LNCAP (cell line): ENCODE data around the gene PRPH2.

Experiments used
- CTCF ChIP-seq: fragments of 450-650 bp; IDR thresholded peaks from 2 replicates; pipeline ENCODE4 v1.5.1; 2017; ENCODE audit warnings: mild to moderate bottlenecking

The PRPH2 gene

DNA sequence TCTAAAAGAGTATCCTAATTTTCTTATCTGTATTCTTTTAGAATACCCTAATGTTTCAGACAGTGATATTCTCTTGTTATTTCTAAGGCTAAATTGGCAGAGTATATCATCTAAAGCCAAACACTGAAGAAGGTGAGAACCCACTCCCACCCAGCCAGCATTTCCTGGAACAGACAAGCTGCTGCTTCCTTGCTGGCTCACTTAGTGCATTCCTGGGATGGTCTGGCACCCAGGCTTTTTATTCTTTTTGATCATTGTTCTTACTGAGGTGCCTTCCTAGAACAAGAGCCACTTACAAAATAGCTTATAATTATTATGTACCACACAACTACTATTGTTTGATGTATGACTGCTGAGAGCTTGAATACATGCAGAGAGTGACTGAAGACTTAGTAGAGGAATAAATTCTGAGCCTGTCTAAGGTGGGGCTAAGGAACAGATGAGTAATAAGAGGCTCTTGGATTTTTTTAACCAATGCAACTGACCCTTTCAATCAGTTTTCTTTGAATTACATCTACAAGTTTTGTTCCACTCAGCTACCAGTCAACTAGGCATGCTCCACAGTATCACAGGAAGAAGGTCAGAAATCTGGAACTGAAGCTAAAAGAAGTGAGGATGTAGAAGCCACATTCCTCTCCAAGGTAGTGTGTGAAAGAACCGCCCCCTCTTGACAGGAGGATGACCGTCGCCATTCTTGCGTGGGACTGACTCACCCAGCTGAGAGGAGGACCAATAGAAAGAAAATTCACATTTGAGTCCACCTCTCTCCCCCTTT, 30.1 kb downstream of the PRPH2 start:
- TF ChIP-seq CTCF, result no peak

DNA sequence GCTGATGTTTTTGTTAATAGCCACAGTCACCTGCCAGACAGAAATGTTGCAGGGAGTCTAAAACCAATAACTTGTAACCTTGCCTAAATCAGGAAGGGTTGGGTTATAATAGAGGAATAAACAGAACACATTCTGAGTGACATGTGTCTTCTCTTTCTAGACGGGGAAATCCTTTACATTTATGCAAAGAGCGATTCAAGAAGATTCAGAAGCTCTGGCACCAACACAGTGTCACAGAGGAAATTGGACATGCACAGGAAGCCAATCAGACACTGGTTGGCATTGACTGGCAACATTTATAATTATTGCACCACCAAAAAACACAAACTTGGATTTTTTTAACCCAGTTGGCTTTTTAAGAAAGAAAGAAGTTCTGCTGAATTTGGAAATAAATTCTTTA, 31.5 kb downstream of the PRPH2 start:
- no peak for TF ChIP-seq CTCF

GRCh38 chr6:42690151-42690702, 32.2 kb downstream of the PRPH2 start:
- no peak for TF ChIP-seq CTCF

DNA sequence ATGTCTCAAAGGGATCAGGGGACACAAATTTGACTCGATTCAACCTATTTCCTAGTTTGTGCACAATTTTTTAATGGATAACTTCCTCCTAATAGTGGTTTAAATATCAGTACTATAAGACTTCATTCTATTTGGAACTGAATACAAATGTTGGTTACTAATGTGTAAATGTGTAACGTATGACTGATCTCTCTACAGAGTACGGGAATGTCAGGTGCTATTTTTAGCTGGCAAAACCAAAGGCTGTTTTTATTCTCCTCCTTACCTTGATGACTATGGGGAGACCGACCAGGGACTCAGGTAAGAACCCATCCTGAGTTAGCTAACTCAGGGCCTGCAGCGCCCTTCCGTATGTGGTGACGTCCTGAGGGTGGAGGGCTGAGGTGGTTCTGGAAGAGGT, 33.0 kb downstream of the PRPH2 start:
- no peak for TF ChIP-seq CTCF

DNA sequence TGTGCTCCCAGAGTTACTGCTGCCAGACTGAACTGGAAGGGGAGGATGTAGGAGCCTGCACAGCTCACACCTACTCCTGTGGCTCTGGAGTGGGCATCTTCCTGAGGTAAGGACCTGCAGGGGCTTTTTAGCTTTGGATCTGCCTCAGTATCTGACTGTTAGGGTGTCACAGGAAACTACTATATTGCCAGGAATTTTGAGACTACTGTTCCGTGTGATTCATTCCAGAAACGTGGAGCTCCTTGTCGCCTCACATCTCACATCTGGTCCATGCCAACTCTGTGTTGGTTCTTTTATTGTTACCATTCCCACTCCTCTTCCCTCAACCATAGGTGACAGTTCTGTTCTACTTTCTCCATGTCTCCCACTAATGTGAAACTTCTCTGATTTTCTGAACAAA, 34.1 kb downstream of the PRPH2 start:
- no peak for TF ChIP-seq CTCF

DNA sequence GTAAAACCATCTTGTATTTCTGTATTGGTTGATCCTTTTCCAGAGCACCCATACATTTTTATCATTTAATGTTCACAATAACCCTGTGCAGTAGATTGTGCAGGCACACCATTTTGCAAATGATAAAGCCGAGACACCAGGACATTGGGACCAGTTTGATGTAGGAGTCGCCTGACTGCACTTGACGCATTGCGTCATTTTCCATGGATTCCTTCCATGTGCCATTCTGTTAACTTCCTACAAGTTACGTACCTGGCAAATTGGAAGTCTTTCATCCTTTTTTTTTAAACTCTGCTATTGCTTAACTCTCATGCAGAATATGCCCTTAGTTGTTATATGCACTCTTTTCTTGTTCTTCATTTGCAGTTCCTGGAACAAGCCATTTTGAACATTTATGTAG, 43.0 kb downstream of the PRPH2 start:
- no peak for TF ChIP-seq CTCF

DNA sequence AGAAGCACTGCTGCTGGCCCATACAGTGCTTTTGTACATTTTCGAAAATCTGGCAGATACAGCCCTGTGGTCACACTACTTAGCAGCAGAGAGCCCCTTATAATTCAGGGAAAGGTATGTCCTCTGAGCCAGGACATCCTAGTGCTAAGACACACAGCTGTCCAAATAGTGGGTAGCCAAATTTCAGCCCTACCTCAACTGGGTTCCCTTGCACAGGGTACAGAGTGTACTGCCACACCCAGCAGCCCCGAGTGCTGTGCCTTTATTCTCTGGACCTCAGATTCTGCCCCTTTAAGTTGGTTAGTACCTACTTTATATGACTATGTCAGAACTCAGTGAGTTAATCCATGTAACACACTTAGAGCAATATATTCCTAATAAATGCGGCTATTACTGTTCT, 47.6 kb downstream of the PRPH2 start:
- no peak for TF ChIP-seq CTCF
